ENCODE data around the gene TOR1A. TPM values are rescaled to one million over a fixed set of nuclear protein-coding genes. Genes with fewer than 3 reads are reported as not detected.
"Not testable (repeated sequence)": the region's sequence is repeated elsewhere in the genome, so short reads cannot be mapped to it uniquely, and the experiment has no call there.

The TOR1A gene
- total RNA-seq, 1 donor from 2014 or later = 33.8 TPM

DNA sequence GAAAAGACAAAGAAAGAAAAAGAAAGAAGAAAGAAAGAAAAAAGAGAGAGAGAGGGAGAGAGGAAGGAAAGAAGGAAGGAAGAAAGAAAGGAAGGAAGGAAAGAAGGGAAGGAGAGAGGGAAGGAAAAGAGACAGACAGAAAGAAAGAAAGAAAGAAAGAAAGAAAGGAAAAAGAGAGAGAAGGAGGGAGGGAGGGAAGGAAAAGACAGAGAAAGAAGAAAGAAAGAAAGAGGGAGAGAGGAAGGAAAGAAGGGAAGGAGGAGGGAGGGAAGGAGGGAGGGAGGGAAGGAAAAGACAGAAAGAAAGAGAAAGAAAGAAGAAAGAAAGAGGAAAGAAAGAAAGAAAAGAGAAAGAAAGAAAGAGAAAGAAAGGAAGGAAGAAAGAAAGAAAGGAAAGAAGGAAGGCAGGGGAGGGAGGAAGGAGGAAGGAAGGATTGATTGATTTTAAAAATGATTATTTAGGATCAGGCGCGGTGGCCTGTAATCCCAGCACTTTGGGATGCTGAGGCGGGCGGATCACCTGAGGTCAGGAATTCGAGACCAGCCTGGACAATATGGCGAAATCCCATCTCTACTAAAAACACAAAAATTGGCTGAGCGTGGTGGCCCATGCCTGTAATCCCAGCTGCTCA, 44.3 kb downstream of the TOR1A start:
- Mint-ChIP-seq H3K4me3 (no peak overlapping the region), H3K27me3 (ENCODE audit: low read depth) (peaks cover 2% of the 10 kb centered on the region), H3K36me3 (no peaks in the 10 kb centered on the region), H3K4me1 (peaks cover 25% of the 10 kb centered on the region), H3K9me3 (no peaks in the 10 kb centered on the region), H3K27ac (no peak overlapping the region)
- DNase-seq (ENCODE audit: low spot score in 2 of 2, unreplicated experiment in 2 of 2) = no peak
- TF ChIP-seq, protein P1, sequence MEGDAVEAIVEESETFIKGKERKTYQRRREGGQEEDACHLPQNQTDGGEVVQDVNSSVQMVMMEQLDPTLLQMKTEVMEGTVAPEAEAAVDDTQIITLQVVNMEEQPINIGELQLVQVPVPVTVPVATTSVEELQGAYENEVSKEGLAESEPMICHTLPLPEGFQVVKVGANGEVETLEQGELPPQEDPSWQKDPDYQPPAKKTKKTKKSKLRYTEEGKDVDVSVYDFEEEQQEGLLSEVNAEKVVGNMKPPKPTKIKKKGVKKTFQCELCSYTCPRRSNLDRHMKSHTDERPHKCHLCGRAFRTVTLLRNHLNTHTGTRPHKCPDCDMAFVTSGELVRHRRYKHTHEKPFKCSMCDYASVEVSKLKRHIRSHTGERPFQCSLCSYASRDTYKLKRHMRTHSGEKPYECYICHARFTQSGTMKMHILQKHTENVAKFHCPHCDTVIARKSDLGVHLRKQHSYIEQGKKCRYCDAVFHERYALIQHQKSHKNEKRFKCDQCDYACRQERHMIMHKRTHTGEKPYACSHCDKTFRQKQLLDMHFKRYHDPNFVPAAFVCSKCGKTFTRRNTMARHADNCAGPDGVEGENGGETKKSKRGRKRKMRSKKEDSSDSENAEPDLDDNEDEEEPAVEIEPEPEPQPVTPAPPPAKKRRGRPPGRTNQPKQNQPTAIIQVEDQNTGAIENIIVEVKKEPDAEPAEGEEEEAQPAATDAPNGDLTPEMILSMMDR (IDR thresholded peaks at IDR 0.05; ENCODE audit: unreplicated experiment) = no peak

DNA sequence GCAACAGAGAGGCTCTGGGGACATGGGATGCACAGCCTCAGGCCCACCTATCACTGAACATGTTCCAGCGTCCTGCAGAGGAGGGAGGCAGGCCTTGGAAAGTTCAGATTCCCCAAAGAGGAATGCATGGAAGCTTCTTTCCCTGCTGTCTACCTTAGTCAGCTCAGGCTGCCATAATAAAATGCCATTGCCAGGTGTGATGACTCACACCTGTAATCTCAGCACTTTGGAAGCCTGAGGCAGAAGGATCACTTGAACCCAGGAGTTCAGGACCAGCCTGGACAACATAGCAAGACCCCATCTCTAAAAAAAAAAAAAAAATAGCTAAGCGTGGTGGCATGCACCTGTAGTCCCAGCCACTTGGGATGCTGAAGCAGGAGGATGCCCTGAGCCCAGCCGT, 45.5 kb downstream of the TOR1A start:
- TF ChIP-seq, protein P1 (IDR thresholded peaks at IDR 0.05; ENCODE audit: unreplicated experiment) = no peak
- H3K27ac Mint-ChIP-seq = no peak overlapping the region
- H3K4me3 Mint-ChIP-seq = no peak overlapping the region

DNA sequence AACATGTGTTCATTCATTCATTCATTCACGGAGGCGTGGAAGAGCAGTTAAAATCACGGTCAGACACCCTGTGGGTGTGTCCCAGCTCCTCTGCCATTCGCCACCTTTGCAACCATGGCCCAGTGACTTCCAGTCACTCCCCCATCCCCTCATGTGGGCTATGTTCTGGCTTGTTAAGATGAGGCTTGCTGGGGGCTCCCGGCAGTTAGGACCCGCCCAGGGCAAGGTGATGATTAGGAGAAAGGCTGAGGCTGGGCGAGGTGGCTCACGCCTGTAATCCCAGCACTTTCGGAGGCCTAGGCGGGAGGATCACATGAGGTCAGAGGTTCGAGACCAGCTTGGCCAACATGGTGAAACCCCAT, 46.2 kb downstream of the TOR1A start:
- Mint-ChIP-seq H3K36me3 (no peaks in the 10 kb centered on the region), H3K27me3 (ENCODE audit: low read depth) (no peaks in the 10 kb centered on the region), H3K9me3 (no peaks in the 10 kb centered on the region), H3K4me1 (peaks cover 28% of the 10 kb centered on the region), H3K27ac (peak overlapping the region; percentile 96), H3K4me3 (no peak overlapping the region)
- TF ChIP-seq, protein P1 (IDR thresholded peaks at IDR 0.05; ENCODE audit: unreplicated experiment) = no peak
- DNase-seq (ENCODE audit: low spot score in 2 of 2, unreplicated experiment in 2 of 2) = no peak

More for the DNA sequence above, 45.5 kb downstream of the TOR1A start:
- Mint-ChIP-seq H3K4me1 (peaks cover 28% of the 10 kb centered on the region), H3K36me3 (no peaks in the 10 kb centered on the region), H3K27me3 (ENCODE audit: low read depth) (no peaks in the 10 kb centered on the region), H3K9me3 (no peaks in the 10 kb centered on the region)
- DNase-seq (ENCODE audit: low spot score in 2 of 2, unreplicated experiment in 2 of 2) = no peak

DNA sequence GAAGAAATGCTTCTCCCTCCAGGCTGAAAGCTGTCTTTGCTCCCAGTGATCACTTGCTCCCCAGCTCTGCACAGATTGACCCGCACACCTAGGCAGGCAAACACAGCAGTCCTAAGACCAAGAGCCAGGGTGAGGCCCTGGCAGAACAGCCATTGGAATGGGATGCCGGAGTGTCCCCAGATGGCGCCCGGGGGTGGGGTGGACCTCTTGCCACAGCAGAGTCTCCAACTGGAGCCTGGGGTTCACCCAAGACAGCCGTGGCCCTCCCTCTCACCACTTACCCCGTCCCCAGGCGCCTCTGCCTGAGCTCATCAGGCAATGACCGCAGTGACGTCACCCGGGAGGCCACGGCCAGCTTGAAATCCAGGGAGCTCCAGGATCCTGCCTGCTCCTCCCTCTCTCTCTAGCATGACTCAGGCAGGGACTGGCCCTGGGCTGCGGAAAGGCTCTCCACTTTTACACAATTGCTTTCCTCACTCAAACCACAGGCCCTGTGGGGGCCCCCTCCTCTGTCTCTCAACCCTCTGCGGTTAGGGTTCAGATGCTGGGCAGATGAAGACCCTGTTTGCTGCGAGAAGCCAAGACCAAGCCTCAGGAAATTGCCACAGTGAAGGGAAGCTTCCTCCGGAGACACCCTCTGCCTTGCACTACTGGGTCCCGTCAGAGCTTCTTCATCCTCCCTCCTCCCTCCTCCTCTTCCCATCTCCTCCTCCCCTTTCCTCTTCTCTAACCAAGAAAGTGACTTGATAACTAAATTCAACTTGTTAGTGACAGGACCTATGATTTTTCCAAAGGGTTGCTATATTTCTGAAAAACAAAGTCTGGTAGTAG, 46.8 kb downstream of the TOR1A start:
- TF ChIP-seq, protein P1 (IDR thresholded peaks at IDR 0.05; ENCODE audit: unreplicated experiment) = no peak
- H3K27ac Mint-ChIP-seq = peak overlapping the region; percentile 96
- H3K27me3 Mint-ChIP-seq (ENCODE audit: low read depth) = no peaks in the 10 kb centered on the region
- H3K9me3 Mint-ChIP-seq = no peaks in the 10 kb centered on the region
- H3K4me3 Mint-ChIP-seq = peak overlapping the region; percentile 57
- H3K4me1 Mint-ChIP-seq = peaks cover 27% of the 10 kb centered on the region
- DNase-seq (ENCODE audit: low spot score in 2 of 2, unreplicated experiment in 2 of 2) = peak; percentile 66 to 83
- no peaks in the 10 kb centered on the region for H3K36me3 Mint-ChIP-seq

DNA sequence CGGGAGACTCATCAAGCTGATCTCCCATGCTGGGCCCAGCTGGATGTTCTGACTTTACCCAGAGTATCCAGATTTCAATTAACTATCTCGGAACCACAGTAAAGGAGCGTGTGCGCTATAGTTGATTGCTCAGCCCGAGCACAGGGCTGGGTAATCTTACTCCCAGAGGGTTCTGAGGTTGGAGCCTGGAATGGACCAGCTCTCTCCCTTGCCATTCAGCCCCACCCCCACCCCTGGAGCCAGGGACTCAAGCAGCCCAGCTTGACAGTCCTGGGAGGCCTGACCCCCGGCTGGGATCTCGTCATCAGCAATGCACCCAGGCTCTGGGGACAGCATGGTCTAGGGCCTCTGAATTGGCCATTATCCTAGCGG, 47.4 kb downstream of the TOR1A start:
- Mint-ChIP-seq H3K27ac (peak overlapping the region; percentile 96), H3K4me3 (peak overlapping the region; percentile 57), H3K9me3 (no peaks in the 10 kb centered on the region), H3K36me3 (no peaks in the 10 kb centered on the region), H3K27me3 (ENCODE audit: low read depth) (no peaks in the 10 kb centered on the region), H3K4me1 (peaks cover 23% of the 10 kb centered on the region)
- TF ChIP-seq, protein P1 (IDR thresholded peaks at IDR 0.05; ENCODE audit: unreplicated experiment) = no peak
- no peak for DNase-seq (ENCODE audit: low spot score in 2 of 2, unreplicated experiment in 2 of 2)

DNA sequence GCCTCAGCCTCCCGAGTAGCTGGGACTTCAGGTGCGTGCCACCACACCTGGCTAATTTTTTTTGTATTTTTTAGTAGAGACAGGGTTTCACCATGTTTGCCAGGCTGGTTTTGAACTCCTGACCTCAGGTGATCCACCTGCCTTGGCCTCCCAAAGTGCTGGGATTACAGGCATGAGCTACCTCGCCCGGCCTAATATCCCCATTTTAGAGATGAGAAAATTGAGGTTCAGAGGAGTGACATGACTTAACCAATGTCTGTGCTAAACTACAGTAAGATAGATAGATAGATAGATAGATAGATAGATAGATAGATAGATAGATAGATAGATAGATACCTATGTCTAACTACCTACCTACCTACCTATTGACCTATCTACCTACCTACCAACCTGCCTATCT, 47.8 kb downstream of the TOR1A start:
- H3K9me3 Mint-ChIP-seq; DNase-seq (ENCODE audit: low spot score in 2 of 2, unreplicated experiment in 2 of 2); H3K36me3 Mint-ChIP-seq; H3K27ac Mint-ChIP-seq; H3K4me3 Mint-ChIP-seq; H3K27me3 Mint-ChIP-seq (ENCODE audit: low read depth): not testable (repeated sequence)
- peaks cover 23% of the 10 kb centered on the region for H3K4me1 Mint-ChIP-seq
